ENCODE measurements around the gene KIF4A.
A peak's percentile ranks its signal among the peaks of the same experiment; 100 is the strongest.

KIF4A gene

DNA sequence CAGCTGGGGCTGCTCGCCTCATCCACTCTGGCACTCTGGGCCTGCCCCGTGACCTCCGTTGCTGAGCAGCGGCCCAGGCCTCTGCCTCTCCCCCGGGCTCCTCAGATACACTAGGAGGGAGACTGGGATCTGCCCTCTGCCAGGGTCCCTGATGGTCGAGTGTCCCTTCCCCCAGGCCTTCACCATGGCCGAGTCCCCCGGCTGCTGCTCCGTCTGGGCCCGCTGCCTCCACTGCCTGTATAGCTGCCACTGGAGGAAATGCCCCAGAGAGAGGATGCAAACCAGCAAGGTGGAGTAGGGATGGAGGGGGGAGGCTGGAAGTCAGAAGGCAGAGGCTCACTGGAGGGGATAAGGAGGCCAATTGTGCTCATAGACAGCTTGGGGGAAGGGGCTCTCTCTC is 134.9 kb downstream of the KIF4A start:
- no peak overlapping the region for H3K4me3 ChIP-seq (ENCODE audit: low read depth, low read length)
- TF ChIP-seq CTCF (IDR thresholded peaks at IDR 0.05; ENCODE audit: low read depth, low read length): no peak

- no peak overlapping the region for H3K4me3 ChIP-seq (ENCODE audit: low read depth, low read length)
- no peak for TF ChIP-seq CTCF (IDR thresholded peaks at IDR 0.05; ENCODE audit: low read depth, low read length)
Measured at GRCh38 chrX:70426286-70427278, 136.7 kb downstream of the KIF4A start.

DNA sequence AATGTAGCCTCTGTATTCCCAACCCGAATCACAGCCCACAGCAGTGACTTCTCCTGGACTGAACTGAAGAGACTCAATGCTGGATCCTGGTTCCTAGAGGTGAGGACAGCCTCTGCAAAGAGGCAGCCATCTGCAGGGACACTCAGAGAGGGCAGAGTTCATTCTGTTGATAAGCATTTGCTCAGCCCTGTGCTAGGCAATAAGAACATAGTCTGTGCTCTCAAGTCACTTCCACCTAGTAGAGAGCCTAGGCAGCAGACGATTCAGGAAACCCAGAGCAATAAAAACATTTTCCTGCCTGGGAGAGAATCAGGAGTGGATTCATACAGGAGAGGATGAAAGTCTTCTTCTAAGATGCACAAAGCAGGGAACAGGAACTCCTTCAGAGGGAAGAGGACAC is 137.5 kb downstream of the KIF4A start:
- no peak overlapping the region for H3K4me3 ChIP-seq (ENCODE audit: low read depth, low read length)
- TF ChIP-seq CTCF (IDR thresholded peaks at IDR 0.05; ENCODE audit: low read depth, low read length): no peak

- TF ChIP-seq CTCF (IDR thresholded peaks at IDR 0.05; ENCODE audit: low read depth, low read length): no peak
- H3K4me3 ChIP-seq (ENCODE audit: low read depth, low read length): no peak overlapping the region
Measured at GRCh38 chrX:70429759-70430158, 139.9 kb downstream of the KIF4A start.

DNA sequence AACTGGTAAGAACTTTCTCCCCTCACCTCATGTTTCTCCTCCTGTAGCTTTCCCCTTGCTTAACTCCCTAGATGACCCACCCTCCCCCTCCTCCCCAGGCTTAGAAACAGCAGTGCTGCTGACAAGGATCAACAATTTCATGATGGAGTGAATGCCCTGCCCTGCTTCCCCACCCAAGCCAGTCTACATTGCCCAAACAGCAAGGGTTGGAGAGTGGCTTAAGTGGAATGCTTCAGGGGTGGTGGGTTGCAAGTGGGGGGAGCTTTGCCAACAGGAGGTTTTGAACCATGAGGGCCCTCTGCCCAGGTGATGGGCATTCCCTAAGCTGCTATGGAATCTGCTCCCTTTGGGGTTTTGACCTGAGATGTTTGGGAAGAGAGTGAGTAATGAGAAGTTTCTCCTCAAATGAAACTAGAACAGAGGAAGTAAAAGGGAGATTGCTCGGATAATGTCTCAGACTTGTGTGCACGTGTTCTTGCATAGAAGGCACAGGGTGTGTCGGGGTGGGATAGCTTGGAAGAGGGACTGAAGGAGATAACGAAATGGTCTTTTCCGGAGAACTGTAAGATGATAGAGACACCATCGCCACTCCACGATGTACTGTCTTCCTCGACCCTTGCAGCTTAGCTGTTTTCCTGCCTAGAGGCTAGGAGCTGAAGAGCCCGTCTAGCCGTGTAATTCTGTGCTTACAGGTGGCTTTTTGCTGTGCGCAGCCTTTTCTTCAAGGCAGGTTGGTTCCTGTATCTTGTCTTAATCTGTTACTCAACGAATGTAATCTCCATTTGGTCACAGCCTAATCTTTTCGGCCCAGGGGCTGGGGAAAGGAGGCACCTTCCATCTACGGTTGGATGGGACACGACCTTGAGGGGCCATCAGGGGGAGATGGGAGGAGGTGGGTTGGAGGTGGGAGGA is 143.3 kb downstream of the KIF4A start:
- TF ChIP-seq CTCF (IDR thresholded peaks at IDR 0.05; ENCODE audit: low read depth, low read length): no peak
- H3K4me3 ChIP-seq (ENCODE audit: low read depth, low read length): peak overlapping the region; percentile 64

GRCh38 chrX:70433848-70434351 is 144.0 kb downstream of the KIF4A start:
- no peak for TF ChIP-seq CTCF (IDR thresholded peaks at IDR 0.05; ENCODE audit: low read depth, low read length)
- peak overlapping the region; percentile 64 for H3K4me3 ChIP-seq (ENCODE audit: low read depth, low read length)

All from WI38 (cell line).